A673 (cell line): ENCODE results near the gene PMIS2. TPM values are rescaled to one million over a fixed set of nuclear protein-coding genes. Genes with fewer than 3 reads are reported as not detected.

Source experiments
- BruUV-seq: library from RNA; stranded (reverse); fragments of 400-500 nt; replicated peaks from 2 replicates; lab custom pipeline; 2021; lab: Mats Ljungman, UMichigan
- CTCF ChIA-PET: fragments of 300-600 bp; sonication (Branson Sonifier 250); formaldehyde crosslinking; loops from one replicate; lab custom pipeline; 2022; ENCODE audit warnings: antibody characterized with exemption; lab: Charles Lee
- POLR2A ChIA-PET: fragments of 300-600 bp; sonication (Branson Sonifier 250); formaldehyde crosslinking; loops from one replicate; lab custom pipeline; 2022; ENCODE audit warnings: antibody characterized with exemption; ENCODE audit not compliant: low non-redundant PET; lab: Charles Lee
- DNase-seq: peaks from one replicate; pipeline ENCODE4 v3.0.0-alpha.2; 2015; ENCODE audit warnings: low spot score
- H3K27ac ChIP-seq: fragments of 200-600 bp; sonication (generic); 2 replicates; pipeline ENCODE4 v1.5.1; 2016; ENCODE audit warnings: mixed run types, low read depth, mild to moderate bottlenecking, mixed read lengths, antibody characterized with exemption, low read length; ENCODE audit not compliant: poor library complexity, severe bottlenecking
- H3K27me3 ChIP-seq: fragments of 200-600 bp; sonication (generic); replicated peaks from 2 replicates; pipeline ENCODE4 v1.6.1; 2017; ENCODE audit warnings: mixed run types, low read depth, mild to moderate bottlenecking, mixed read lengths, antibody characterized with exemption, low read length; ENCODE audit not compliant: insufficient read depth, poor library complexity
- H3K36me3 ChIP-seq: fragments of 200-600 bp; sonication (generic); 2 replicates; pipeline ENCODE4 v1.6.1; 2016; ENCODE audit warnings: mixed run types, mild to moderate bottlenecking, mixed read lengths, antibody characterized with exemption, low read length; ENCODE audit not compliant: insufficient read depth, poor library complexity, severe bottlenecking
- H3K4me1 ChIP-seq: fragments of 200-600 bp; sonication (generic); 2 replicates; pipeline ENCODE4 v1.6.1; 2017; ENCODE audit warnings: mixed run types, mild to moderate bottlenecking, mixed read lengths, antibody characterized with exemption, low read length; ENCODE audit not compliant: insufficient read depth, poor library complexity, severe bottlenecking
- H3K4me3 ChIP-seq: fragments of 200-600 bp; sonication (generic); 2 replicates; pipeline ENCODE4 v1.5.1; 2016; ENCODE audit warnings: low read depth, mixed run types, mild to moderate bottlenecking, mixed read lengths, low read length; ENCODE audit not compliant: poor library complexity, severe bottlenecking
- H3K9me3 ChIP-seq: fragments of 200-600 bp; sonication (generic); 2 replicates; pipeline ENCODE4 v1.6.1; 2016; ENCODE audit warnings: mixed run types, low read depth, mild to moderate bottlenecking, mixed read lengths, antibody characterized with exemption, low read length; ENCODE audit not compliant: poor library complexity, severe bottlenecking
- EZH2 ChIP-seq: fragments of 200-600 bp; sonication (generic); IDR thresholded peaks from 2 replicates; pipeline ENCODE4 v1.6.1; 2017; ENCODE audit warnings: borderline replicate concordance, low read depth, mild to moderate bottlenecking, mixed read lengths, antibody characterized with exemption, low read length; ENCODE audit not compliant: poor library complexity, severe bottlenecking
- intact Hi-C: fragments of 100-400 bp; cut with micrococcal nuclease; formaldehyde crosslinking; loops from one replicate; pipeline ENCODE4 v1.10.0; 2022; ENCODE audit not compliant: unreplicated experiment
- total RNA-seq: library from RNA; stranded (reverse); gene quantifications from 2 replicates; pipeline ENCODE4 v1.2.3, GENCODE V29; 2021
- TF ChIP-seq, protein P1 (sequence below): fragments of 300-800, 200-600 bp; sonication (generic); conservative IDR thresholded peaks from 2 replicates; pipeline ENCODE4 v1.5.1; 2017; ENCODE audit warnings: low read depth, mild to moderate bottlenecking, antibody characterized with exemption, low read length, moderate library complexity, mixed read lengths

PMIS2 gene
- total RNA-seq, 1 experiment from 2014 or later, result not detected

GRCh38 chr19:35633727-35634440 is 47.9 kb downstream of the PMIS2 start:
- Histone ChIP-seq H3K4me1 (no peaks in the 10 kb centered on the region), H3K9me3 (no peaks in the 10 kb centered on the region), H3K27me3 (no peaks in the 10 kb centered on the region), H3K4me3 (no peak overlapping the region), H3K27ac (no peak overlapping the region), H3K36me3 (peaks cover 63% of the 10 kb centered on the region)
- no TSS peak for BruUV-seq
- intact Hi-C loops, result no loop called here
- TF ChIP-seq, protein P1, sequence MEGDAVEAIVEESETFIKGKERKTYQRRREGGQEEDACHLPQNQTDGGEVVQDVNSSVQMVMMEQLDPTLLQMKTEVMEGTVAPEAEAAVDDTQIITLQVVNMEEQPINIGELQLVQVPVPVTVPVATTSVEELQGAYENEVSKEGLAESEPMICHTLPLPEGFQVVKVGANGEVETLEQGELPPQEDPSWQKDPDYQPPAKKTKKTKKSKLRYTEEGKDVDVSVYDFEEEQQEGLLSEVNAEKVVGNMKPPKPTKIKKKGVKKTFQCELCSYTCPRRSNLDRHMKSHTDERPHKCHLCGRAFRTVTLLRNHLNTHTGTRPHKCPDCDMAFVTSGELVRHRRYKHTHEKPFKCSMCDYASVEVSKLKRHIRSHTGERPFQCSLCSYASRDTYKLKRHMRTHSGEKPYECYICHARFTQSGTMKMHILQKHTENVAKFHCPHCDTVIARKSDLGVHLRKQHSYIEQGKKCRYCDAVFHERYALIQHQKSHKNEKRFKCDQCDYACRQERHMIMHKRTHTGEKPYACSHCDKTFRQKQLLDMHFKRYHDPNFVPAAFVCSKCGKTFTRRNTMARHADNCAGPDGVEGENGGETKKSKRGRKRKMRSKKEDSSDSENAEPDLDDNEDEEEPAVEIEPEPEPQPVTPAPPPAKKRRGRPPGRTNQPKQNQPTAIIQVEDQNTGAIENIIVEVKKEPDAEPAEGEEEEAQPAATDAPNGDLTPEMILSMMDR, result no peak
- no peak for TF ChIP-seq EZH2
- POLR2A ChIA-PET, result no interaction called here
- CTCF ChIA-PET, result no interaction called here
- DNase-seq, result no peak

DNA sequence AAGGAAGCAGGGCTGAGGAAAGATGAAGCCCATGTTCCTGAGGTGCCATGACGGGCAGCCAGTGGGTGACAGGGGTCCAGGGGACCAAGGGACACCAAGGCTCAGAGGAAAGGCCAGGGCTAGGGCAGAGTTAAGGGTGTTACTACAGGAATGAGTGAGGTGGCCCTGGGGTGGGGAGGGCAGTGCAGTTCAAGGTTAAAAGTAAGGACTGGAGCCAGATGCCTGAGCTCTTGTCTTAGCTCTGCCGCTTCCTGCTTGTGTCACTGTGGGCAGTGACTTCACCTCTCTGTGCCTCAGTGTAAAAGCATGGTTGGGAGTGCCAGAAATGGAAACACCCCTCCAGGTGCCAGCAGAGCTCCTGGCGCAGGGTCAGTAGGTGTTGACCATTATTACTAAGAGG is 50.7 kb downstream of the PMIS2 start:
- TF ChIP-seq, protein P1, result no peak
- TF ChIP-seq EZH2, result no peak
- H3K4me3 ChIP-seq, result no peak overlapping the region
- no TSS peak for BruUV-seq
- POLR2A ChIA-PET, result no interaction called here
- H3K9me3 ChIP-seq, result no peaks in the 10 kb centered on the region
- H3K27me3 ChIP-seq, result no peaks in the 10 kb centered on the region
- H3K36me3 ChIP-seq, result peaks cover 52% of the 10 kb centered on the region
- no peak for DNase-seq
- CTCF ChIA-PET, result no interaction called here
- intact Hi-C loops, result no loop called here
- no peak overlapping the region for H3K27ac ChIP-seq
- H3K4me1 ChIP-seq, result peaks cover 5% of the 10 kb centered on the region

Other genes with a start within 250 kb of the PMIS2 start
- gene FFAR1, start 238.3 kb upstream of the PMIS2 start, total RNA-seq, result not detected in 2 replicates
- 0.15 TPM in 1 of 2 replicates, not detected in the other for gene FFAR3, start 227.7 kb upstream of the PMIS2 start, total RNA-seq
- gene GPR42, start 215.1 kb upstream of the PMIS2 start, total RNA-seq, result not detected in 2 replicates
- not detected in 2 replicates for gene FFAR2, start 137.9 kb upstream of the PMIS2 start, total RNA-seq
- gene KRTDAP, start 95.7 kb upstream of the PMIS2 start, total RNA-seq, result not detected in 2 replicates
- gene DMKN, start 72.5 kb upstream of the PMIS2 start, total RNA-seq, result not detected in 2 replicates
- gene SBSN, start 57.9 kb upstream of the PMIS2 start, total RNA-seq, result not detected in 2 replicates
- not detected in 2 replicates for gene GAPDHS, start 52.7 kb upstream of the PMIS2 start, total RNA-seq
- gene TMEM147, start 40.5 kb upstream of the PMIS2 start, total RNA-seq, result 105 and 115 TPM in 2 replicates
- not detected in 2 replicates for gene ATP4A, start 22.5 kb upstream of the PMIS2 start, total RNA-seq
- gene HAUS5, start 26.6 kb downstream of the PMIS2 start, total RNA-seq, result 31.1 and 33.5 TPM in 2 replicates
- 104 and 106 TPM in 2 replicates for gene RBM42, start 42.9 kb downstream of the PMIS2 start, total RNA-seq
- gene ETV2, start 55.6 kb downstream of the PMIS2 start, total RNA-seq, result 0.73 and 1.3 TPM in 2 replicates
- gene COX6B1, start 62.1 kb downstream of the PMIS2 start, total RNA-seq, result 456 and 467 TPM in 2 replicates
- not detected in 2 replicates for gene UPK1A, start 80.3 kb downstream of the PMIS2 start, total RNA-seq
- not detected in 2 replicates for gene ZBTB32, start 118.4 kb downstream of the PMIS2 start, total RNA-seq
- 49.1 and 51.0 TPM in 2 replicates for gene KMT2B, start 131.8 kb downstream of the PMIS2 start, total RNA-seq
- 4.9 and 5.8 TPM in 2 replicates for gene IGFLR1, start 156.3 kb downstream of the PMIS2 start, total RNA-seq
- gene U2AF1L4, start 159.2 kb downstream of the PMIS2 start, total RNA-seq, result 20.4 and 21.0 TPM in 2 replicates
- 58.8 and 67.7 TPM in 2 replicates for gene PSENEN, start 159.5 kb downstream of the PMIS2 start, total RNA-seq
- 11.3 and 13.2 TPM in 2 replicates for gene LIN37, start 162.4 kb downstream of the PMIS2 start, total RNA-seq
- gene HSPB6, start 170.9 kb downstream of the PMIS2 start, total RNA-seq, result 0.50 TPM in 1 of 2 replicates, not detected in the other
- gene PROSER3, start 172.0 kb downstream of the PMIS2 start, total RNA-seq, result 38.4 and 44.8 TPM in 2 replicates
- 39.6 and 49.6 TPM in 2 replicates for gene ARHGAP33, start 189.4 kb downstream of the PMIS2 start, total RNA-seq
- gene PRODH2, start 226.7 kb downstream of the PMIS2 start, total RNA-seq, result not detected in 2 replicates